ENCODE measurements around the gene ZNF618.
"Not testable (repeated sequence)": the region's sequence is repeated elsewhere in the genome, so short reads cannot be mapped to it uniquely, and the experiment has no call there.

ZNF618 gene

DNA sequence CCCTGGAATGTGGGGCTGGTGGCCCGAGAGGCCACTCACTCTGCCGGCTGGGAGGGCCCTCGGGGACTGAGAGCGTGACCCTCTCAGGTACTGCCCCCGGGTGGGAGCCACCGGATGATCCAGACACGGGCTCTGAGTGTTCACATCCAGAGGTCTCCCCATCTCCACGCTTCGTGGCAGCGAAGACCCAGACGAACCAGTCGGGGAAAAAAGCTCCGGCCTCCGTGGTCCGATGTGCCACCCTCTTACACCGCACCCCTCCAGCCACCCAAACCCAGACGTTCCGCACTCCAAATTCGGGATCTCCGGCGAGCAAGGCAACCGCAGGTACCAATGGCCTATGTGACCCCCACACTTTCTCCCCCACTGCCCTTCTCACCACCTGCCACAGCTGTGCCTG lies 152.5 kb downstream of the ZNF618 start:
- no peak for DNase-seq

DNA sequence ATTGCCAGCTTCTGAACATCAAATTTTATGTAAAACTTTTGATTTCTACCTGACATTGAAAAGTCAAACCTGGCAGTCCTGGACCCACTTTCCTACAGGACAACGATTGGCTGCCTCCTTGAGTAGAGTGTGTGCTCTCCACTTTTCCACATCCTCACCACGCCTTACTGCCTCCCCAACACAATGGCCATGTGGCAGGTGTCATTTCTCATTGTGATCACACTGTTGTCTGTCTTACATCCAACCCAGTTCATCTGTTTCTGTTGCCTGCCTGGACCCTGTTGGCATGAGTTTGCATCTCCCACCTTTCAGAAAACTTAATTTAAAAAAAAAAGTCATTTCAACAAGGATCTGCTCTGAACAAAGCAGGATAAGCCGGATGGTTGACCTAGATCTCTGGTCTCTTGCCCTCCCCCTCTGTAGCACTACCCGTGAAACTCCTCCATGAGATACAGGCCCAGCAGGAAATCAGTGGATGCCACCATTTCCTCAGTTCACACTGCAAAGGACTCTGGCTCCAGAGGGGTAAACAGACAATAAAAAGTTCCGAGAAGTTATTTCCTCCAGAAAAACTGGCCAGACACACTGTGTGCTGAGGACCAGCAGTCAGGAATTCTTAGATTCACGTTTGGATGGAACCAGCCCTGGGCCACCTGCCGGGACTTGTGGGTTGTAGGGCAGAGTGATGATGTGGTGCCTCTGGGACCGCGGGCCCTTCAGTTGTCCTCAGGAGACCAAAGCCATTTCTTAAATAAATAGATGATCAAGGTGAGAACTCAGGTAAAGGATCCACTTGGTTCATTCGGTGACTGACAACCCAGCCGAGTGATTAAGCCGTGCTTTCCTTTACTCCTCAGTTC lies 153.4 kb downstream of the ZNF618 start:
- DNase-seq, result no peak

DNA sequence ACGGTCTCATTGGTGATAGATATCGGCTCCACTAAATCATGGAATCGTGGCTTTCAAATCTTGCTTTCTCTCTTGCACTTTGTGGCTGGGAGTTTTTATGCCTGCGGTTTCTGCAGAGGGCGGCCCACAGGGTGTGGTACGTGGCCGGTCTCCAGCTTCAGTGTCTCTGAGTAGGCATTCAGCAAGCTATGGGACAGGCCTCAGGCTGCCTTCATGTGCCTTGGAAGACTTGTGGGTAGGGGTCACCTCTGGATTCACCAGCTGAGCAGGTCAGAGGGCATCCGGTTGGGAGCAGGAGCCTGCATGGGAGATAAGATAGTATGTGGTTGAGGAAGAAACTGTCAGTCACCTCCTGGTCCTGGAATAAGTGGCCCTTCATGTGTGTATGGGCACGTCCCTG lies 154.3 kb downstream of the ZNF618 start:
- DNase-seq, result no peak

DNA sequence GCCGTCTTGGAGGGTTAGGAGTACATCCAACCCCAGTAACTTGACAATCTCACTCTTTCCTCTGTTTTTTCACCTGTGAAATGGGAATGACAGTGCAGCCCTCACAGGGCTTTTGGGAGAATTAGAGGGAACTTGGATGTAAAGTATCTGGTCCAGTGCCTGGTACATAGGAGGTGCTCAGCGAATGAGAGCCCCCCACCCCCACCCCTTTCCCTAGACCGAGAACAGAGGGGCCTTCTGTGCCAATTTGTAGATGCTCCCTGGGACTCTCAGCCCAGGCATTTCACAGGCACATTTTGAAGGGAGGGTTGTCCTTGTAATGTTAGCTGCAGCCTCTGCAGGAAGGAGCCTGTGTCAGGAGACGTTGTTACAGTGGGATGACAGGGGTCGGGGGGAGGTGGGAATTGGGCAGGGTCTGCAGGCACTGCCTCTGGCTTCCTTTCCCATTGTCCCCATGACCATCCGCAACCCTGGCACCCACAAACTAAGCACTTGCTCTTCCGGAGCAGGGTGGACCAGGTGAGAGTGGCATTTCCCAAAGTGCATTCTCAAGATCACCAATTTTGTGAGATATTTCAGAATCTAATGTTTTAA lies 155.0 kb downstream of the ZNF618 start:
- DNase-seq, result no peak

DNA sequence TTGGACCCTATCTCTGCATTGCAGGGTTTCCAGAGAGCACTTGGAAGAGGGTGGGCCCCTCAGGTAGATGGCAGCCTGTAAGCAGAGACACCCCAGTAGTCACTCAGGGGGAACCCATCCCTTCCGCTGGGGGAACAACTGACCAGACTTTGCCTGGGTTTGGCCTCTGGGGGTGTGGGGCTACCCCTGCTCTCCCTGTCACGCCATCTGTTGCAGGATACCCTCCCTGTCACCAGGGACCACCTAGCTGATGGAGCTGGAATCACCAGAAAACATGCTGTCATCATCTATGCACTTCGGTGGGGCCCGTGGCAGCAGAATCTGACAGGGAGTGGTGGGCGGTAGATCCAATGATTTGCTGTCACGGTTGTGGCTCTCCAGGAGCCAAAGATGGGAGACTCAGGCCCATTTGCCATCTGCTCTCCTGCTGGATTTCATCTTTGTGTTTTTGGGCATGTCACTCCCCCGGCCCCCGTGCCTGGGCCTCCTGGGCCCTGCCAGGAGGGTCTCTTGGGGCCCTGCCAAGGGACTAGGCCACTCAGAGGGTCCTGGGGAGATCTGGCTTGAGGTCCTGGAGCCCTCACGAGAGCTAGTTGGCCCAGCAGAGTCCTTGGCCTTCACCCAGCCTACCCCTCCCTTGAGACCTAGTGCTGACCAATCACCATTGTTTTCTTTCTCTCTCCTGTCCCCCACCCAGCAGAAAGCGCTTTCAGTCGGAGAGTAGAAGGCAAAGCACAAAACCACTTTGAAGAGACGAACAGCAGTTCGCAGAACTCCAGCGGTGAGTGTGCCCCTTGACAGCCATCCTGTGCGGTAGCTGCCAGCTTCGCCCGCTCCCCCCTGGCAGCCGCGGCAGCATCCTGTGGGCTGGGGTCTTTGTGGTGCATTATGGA lies 156.1 kb downstream of the ZNF618 start:
- no peak for DNase-seq

DNA sequence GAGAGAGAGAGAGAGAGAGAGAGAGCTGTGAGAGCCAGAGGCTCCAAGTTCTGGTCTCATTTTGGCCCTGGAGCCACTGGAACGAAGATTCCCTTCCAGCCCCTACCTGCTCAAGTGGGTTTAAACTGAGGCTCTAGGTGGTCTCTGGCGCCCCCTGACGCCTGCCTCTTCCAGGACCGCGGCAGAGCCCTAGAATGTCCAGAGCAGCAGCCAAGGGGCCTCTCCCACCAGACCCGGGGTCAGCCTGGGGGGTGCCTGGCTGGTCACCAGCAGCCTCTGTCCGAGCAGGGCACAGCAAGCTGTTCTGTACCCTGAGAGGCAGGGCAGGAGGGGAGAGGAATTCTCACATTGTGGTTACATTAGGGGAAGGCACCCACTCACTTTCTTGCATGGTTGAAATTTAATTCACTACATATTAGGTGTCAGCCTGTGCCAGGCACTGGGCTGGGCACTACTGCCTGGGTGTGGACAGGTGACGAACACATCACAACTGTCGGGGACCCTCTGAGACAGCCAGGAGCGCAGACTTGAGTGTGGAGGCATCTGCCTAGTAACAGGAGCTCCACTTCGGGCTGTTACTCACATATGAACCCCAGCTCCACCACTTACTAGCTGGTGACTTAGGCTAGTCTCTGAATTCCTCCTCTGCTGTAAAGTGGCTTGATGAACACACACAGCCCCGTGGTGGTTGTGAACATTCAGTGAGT lies 157.4 kb downstream of the ZNF618 start:
- peak in 1 of 3 experiments; percentile 23 for DNase-seq

DNA sequence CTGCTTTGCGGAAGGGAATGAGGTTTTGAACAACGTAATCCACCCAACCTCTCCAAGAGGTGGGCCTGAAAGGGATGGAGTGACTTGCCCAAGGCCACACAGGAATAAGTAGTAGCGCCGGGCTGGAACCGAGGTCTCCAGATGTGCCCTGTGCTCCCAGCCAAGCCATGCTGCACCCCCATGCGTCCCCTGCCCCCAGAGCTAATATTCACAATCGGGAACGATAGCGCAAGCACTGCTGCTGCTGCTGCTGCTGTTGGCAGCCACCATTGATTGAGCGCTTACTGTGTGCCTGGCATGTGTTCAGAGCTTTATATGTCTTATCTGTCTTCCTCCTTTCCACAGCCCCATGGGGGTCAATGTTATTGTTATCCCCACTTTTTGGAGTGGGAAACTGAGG lies 158.1 kb downstream of the ZNF618 start:
- no peak for DNase-seq

DNA sequence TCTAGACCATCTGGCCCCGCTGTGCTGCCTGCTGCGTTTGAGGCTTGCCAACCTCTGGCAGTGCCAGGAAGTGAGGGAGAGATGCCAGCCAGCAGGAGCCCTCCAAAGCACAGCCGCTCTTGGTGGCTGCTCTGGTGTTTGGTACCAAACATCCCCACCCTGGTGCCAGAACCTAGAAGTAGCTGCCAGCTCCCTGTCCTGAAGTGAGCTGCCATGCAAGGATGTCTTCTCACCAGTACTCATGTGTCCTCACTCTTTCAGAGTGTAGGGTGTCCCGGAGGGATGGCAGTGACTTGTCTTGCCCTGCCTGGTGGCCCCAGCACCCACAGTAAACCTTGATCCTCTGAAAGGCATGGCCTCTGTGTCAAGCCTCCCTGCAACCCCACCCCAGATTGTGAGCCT lies 158.6 kb downstream of the ZNF618 start:
- DNase-seq, result no peak

DNA sequence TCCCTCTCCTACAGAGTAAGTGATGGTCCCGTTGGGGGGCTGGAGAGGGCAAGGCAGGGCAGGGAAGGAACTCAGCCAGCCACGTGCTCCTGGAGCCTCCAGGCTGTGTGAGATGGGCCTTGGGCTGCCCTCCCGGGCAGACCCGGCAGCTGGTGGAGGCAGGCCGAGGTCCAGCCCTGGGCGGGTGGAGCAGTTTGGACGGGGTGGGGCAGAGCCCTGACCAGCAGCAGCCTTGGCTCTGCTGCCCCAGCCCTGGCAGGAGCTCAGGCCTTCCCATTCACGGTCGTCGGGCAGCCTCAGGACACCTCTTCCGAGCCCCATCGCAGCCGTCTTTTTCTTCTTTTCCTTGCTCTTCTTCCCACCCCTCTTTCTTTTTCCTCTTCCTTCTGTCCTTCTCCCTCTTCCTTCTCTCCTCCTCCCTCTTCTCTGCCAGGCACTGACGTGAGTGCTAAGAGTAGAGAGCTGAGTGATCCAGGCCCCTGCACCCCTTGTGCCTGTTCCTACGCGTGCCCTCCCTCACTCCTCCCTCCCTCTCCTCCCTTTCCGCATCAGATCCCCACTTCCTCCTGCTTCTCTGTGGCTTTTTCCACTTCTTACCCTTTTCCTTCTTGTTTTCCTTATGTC lies 159.2 kb downstream of the ZNF618 start:
- DNase-seq, result no peak

DNA sequence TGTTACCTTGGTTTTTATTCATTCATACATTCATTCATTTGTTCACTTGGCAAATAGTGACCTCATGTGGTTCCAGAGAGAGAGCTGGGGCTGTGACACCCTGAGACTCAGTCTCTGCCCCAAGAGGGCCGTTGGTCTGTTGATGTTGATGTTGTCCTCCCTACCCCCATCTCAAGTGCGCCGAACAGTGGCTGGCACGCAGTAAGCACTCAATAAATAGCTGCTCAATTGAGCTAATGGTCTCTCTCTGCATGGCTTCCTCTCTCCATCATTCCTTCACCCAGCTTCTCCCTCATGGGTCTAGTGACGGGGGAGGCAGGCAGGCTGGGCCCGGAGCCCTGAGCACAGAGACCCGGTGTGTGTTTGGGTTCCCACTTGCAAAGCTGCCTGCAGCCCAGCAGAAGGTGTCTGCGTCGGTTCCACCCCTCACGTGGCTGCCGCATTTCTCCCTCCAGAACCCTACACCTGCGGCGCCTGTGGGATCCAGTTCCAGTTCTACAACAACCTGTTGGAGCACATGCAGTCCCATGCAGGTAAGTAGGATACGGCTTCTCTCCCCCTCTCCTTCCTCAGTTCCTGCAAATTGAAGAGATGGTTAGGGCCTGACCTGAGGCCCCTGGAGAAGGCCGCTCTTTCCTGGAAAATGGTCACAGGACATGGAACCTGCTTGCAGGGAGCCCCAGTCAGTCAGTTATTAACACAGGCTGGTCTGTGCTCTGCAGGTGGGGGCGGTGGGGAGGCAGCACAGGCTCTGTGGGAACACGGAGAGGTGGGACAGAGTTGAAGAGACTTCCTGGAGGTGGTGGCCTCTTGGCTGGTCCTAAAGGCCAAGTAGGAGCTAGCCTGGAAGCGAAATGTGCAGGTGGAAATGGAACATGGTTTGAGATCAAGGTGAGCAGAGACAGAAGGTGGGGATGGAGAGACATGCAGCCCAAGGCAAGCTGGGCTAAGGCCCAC lies 160.0 kb downstream of the ZNF618 start:
- DNase-seq, result no peak

DNA sequence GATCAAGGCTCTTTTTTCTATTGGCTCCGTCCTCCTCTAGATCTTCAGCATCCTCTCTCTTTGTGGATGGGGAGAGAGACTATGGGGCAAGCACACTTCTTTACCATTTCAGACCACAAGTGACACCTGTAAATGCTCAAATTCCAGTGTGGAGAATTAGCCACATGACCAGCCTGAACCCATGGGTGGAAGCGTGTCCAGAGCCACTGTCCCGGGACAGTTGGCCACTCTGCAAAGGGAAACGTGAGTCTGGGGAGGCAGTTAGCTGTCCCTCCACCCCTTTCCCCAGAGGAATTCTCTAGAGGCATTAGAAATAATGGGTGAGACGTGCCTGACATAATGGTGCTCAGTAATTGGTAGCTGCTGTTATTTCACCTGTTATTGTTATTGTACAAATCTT lies 161.1 kb downstream of the ZNF618 start:
- DNase-seq, result no peak

DNA sequence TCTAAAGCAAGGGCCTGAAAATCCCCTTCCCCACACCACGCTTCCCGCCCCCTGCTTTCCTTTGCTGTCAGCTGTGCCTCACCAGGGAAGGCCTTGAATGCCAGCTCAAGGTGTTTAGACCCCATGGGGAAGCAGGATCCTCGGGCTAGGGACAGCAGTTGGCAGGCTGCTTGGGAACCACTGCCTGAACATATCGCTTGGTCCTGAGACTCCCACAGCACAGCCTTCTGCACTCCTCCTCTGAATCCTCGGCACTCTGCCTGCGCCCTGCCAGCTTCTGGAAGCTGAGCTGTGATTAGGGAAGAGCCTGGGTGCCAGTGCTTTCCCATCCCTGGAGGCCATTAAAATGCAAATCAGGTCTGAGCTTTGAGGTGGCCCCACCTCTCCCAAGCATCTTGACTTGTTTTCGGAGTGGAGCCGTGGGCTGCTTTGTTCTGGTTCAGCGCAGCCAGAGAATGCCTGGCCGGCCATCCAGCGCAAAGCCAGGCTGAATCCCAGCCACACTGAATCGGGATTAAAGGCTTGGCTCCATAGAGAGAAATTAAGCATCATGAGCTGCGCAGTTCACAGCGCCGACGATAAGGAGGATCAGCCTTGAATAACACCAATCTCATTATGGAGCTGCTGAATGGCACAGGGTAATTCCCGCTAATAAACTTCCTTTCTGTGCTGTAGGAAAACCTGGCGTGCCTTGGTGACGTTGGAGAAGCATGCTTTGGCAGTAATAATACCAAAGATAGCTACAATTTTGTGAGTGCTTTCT lies 162.0 kb downstream of the ZNF618 start:
- DNase-seq, result peak in 1 of 3 experiments; percentile 5

DNA sequence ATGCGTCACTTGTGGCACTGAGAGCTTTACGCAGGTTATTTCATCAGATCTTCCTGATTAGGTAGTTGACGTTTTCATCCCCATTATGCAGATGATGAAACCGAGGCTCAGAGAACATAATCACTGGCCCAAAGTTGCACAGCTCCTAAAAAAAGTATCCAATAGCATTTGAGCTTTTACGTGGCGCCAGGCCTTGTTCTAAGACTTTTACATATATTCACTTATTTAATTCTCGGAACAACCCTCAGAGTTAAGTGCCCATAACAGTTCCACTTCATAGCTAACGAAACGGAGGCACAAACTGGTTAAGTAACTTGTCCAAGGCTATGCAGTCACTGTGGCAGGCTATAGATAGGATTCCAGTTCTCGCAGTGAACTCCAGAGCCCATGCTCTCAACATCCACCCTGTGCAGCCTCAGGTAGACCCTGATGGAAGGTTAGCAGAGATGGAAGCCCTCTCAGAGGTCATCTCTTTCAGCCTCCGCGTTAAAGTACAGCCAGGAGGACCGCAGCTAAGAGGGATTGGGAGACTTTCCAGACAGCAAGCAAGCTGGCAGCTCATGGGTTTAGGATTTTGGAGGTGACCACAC lies 162.7 kb downstream of the ZNF618 start:
- DNase-seq, result no peak

DNA sequence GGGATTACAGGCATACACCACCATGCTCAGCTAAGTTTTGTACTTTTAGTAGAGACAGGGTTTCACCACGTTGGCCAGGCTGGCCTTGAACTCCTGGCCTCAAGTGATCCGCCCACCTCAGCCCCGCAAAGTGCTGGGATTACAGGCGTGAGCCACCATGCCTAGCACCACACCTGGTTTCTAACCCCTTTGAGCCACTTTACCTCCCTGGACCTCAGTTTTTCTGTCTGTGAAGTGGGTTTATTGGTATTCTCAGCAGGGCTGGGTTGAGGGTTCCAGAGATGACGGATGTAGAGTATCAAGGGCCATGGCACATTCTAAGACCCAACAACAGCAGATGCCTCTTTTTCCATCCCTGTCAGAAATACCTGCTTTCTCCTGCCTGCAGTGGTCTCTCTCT lies 163.4 kb downstream of the ZNF618 start:
- DNase-seq, result no peak

DNA sequence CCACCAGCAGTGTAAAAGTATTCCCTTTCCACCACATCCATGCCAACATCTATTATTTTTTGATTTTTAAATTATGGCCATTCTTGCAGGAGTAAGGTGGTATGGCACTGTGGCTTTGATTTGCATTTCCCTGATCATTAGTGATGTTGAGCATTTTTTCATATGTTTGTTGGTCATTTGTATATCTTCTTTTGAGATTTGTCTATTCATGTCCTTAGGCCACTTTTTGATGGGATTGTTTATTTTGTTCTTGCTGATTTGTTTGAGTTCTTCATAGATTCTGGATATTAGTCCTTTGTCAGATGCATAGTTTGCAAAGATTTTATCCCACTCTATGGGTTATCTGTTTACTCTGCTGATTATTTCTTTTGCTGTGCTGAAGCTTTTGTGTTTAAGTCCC lies 167.6 kb downstream of the ZNF618 start:
- not testable (repeated sequence) for DNase-seq

DNA sequence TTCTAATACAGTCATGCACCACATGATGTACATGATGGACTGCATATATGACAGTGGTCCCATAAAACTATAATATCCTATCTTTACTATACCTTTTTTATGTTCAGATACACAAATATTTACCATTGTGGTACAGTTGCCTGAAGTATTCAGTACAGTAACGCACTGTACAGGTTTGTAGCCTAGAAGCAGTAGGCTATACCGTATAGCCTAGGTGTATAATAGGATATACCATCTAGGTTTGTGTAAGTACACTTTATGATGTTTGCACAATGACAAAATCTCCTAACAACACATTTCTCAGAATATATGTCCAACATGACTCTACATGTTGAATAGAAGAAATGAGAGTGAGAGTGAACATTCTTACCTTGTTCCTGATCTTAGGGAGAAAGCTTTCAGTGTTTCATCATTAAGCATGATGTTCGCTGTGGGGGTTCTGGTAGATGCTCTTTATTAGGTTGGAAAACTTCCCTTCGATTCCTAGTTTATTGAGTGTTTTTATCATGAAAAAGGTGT lies 170.2 kb downstream of the ZNF618 start:
- DNase-seq, result no peak

DNA sequence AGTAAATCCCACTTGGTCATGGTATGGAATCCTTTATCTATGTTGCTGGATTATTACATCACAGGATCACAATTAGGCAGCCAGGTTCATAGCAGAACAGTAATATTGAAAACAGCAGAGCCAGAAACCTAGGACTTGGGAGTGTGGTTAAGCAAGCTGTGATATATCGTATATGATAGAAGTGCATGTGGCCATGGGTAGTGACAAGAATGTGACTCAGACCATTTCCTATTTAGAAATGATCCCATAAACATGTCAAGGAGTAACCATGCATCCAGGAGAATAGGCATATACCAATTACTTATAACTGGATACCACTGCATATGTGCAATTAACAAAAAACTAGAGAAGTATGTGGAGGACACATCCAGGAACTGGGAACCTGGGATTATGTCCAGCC lies 170.8 kb downstream of the ZNF618 start:
- no peak for DNase-seq

DNA sequence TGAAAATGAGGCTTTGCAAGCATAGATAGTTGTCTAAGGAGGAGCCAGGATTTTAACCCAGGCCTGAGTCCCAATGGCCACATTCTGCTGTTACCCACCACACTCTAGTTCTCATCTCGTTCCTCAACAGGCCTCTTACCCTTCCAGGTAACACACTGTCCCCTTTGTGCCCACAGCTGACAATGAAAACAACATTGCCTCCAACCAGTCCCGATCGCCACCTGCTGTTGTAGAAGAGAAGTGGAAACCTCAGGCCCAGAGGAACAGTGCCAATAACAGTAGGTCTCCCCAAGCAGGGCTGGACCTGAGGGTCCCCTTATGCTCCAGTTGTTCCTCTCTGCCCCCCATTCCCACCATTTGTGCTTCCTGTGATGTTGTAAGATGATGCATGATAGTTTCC lies 171.6 kb downstream of the ZNF618 start:
- DNase-seq, result peak in 1 of 3 experiments; percentile 17

DNA sequence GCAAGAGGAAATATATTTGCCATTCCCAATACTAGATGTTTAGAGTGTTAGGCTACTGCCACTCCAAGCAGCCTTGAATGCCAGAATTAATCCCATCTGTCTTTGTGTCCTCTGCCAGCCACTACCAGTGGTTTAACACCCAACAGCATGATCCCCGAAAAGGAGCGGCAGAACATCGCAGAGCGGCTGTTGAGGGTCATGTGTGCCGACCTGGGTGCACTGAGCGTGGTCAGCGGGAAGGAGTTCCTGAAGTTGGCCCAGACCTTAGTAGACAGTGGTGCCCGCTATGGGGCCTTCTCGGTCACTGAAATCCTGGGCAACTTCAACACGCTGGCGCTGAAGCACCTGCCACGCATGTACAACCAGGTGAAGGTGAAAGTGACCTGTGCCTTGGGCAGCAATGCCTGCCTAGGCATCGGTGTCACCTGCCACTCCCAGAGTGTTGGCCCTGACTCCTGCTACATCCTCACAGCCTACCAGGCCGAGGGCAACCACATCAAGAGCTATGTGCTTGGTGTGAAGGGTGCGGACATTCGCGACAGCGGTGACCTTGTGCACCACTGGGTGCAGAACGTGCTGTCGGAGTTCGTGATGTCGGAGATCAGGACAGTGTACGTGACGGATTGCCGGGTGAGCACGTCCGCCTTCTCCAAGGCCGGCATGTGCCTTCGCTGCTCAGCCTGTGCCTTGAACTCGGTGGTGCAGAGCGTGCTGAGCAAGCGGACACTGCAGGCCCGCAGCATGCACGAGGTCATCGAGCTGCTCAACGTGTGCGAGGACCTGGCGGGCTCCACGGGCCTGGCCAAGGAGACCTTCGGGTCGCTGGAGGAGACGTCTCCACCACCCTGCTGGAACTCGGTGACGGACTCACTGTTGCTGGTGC lies 172.7 kb downstream of the ZNF618 start:
- DNase-seq, result no peak

Data from NCI-H1417 (cell line).